ENCODE data around the gene SP8.
"Not testable (repeated sequence)": the region's sequence is repeated elsewhere in the genome, so short reads cannot be mapped to it uniquely, and the experiment has no call there.

Gene SP8

DNA sequence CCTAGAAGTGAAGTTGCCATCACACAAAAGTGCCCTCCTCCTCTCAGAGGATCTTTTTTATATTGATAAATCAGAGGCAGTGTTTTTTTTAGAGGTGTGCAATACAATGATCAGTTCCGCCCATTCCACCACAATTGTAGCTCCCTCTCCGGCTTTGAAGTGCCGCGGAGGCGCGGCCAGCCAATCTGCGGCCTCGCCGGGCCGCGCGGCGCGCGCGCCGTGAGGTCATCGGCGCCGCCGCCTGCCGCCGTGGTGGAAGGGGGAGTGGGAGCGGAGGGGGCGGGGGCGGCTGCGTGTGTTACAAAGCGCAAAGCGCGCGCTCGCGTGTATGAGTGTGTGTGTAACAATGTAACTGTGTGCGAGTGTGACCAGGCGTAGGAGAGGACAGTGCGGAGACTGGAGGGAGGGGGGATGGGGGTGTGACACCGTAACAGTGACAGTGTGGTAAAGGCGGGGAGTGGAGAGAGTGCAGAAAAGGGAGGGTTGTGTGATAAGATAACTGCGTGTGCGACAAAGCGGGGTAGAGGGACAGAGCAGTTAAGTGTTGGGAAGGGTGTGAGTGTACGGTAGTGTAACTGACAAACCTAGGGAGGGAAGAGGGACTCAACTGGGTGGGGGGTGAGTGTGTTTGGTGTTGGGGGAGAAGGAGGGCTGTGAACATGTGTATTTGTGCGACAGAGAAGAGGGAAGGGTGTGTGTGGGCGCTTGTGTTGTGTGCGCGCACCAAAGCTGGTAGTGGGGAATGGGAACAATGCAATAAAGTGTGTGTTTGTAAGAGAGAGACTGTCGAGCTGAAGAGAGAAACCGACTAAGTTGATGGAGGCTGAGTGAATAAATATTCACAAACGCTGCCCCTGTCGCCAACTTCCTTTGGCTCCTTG lies at the start of gene SP8:
SP8 (minus strand) TSS at position 108 of the 881 bp plus-strand sequence; CDS start at position 20, 88 bp downstream.
- no peak for DNase-seq (ENCODE audit: low read depth in 1 of 2, low spot score in 1 of 2)

DNA sequence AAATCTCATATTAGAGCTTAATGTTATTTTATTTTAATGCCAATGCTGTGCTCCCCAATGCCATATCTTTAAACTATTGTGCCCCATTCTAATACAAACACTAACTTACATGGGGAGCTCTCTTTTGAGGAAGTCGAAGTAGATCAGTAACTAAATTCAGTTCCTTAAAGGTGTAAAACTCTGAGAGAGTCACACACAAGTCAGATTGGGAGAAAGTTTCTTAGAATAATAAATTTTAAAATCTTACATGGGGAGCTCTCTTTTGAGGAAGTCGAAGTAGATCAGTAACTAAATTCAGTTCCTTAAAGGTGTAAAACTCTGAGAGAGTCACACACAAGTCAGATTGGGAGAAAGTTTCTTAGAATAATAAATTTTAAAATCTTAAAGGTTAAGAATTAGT lies 49.7 kb upstream of the SP8 start:
- not testable (repeated sequence) for DNase-seq (ENCODE audit: low read depth in 1 of 2, low spot score in 1 of 2)

GRCh38 chr7:20835111-20835750 lies 48.5 kb upstream of the SP8 start:
- no peak for DNase-seq (ENCODE audit: low read depth in 1 of 2, low spot score in 1 of 2)

GRCh38 chr7:20834656-20835055 lies 48.0 kb upstream of the SP8 start:
- DNase-seq (ENCODE audit: low read depth in 1 of 2, low spot score in 1 of 2) = no peak

GRCh38 chr7:20831956-20832355 lies 45.3 kb upstream of the SP8 start:
- no peak for DNase-seq (ENCODE audit: low read depth in 1 of 2, low spot score in 1 of 2)

GRCh38 chr7:20831451-20831850 lies 44.8 kb upstream of the SP8 start:
- no peak for DNase-seq (ENCODE audit: low read depth in 1 of 2, low spot score in 1 of 2)

DNA sequence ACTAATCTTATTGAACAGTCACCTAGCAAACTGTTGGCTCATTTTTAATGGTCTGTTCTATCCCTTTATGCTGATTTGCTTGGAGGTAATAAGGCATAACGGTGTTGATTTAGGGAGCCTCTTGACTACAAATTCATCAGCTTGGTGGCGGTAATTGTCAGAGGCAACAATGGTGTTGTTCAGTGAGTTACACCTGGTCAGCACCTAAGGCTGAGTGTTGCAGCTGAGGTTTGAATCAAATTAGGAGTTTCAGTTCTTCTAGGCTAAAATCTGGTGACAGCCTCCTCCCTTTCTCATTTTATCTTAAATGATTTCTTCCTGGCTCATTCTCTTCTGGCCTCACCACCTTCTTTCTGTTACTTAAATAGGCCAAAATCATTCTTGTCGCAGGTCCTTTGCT lies 42.3 kb upstream of the SP8 start:
- DNase-seq (ENCODE audit: low read depth in 1 of 2, low spot score in 1 of 2) = no peak

DNA sequence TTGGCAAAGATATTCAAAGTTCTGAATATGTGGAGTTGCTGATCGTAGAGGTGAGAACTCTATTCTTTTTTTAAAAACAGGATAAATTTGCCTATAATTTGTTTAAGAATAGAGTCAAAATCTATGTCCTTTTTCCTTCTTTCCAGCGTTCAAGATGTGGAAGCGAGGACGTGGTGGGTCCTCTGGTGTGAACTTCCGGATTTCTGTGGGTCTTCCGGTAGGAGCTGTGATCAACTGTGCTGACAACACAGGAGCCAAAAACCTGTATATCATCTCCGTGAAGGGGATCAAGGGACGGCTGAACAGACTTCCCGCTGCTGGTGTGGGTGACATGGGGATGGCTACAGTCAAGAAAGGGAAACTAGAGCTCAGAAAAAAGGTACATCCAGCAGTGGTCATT lies 40.5 kb upstream of the SP8 start:
- DNase-seq (ENCODE audit: low read depth in 1 of 2, low spot score in 1 of 2) = no peak

GRCh38 chr7:20826243-20826642 lies 39.6 kb upstream of the SP8 start:
- DNase-seq (ENCODE audit: low read depth in 1 of 2, low spot score in 1 of 2) = no peak

- no peak for DNase-seq (ENCODE audit: low read depth in 1 of 2, low spot score in 1 of 2)
Observed at GRCh38 chr7:20825555-20825954, 38.9 kb upstream of the SP8 start.

DNA sequence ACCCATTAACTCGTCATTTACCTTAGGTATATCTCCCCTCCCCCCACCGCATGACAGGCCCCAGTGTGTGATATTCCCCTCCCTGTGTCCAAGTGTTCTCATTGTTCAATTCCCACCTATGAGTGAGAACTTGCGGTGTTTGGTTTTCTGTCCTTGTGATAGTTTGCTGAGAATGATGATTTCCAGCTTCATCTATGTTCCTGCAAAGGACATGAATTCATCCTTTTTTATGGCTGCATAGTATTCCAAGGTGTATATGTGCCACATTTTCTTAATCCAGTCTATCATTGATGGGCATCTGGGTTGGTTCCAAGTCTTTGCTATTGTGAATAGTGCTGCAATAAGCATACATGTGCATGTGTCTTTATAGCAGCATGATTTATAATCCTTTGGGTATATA lies 34.7 kb upstream of the SP8 start:
- not testable (repeated sequence) for DNase-seq (ENCODE audit: low read depth in 1 of 2, low spot score in 1 of 2)

DNA sequence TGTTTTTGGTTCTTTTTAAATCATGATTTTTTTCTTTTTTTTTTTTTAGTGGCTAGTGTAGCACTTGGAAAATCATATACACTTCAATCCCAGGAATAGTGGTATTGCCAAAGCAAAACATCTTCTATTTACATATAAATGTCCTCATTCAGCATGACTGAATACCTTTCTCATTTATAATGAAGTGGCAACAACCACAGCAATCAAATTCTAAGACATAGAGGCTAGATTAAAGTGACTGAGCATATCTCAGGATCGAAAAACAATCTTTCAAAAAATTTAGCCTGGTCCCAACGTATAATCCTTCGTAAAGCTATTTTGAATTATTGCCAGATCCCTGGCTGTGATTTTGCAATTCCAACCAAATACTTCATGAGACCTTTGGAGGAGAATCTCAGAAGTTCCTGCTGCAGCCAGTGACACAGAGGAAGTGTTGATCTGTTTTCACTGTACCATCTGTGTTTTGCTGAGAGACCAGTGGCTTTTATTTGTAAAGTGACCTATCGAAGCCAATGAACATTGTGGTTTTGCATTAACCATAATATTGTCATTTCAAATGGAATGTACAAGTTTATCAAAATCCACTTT lies 29.8 kb upstream of the SP8 start:
- no peak for DNase-seq (ENCODE audit: low read depth in 1 of 2, low spot score in 1 of 2)

DNA sequence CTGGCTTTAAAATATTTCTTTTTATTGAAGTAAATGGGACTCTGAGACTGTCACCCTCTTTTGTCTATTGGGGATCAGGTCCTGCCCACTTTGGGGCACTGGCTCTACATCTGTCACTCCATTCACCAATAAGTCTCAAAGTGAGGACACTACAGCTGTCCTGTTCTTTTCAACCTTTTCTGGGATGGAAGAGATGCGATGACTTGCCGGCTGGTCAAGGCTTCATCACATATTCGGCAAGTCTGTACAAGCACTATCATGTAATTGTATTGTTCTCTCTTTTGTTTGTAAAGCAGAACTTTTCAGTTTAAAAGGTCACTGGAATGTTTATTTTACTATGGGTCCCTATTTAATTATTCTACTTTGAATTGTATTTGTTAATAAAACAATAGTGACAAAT lies 17.7 kb upstream of the SP8 start:
- no peak for DNase-seq (ENCODE audit: low read depth in 1 of 2, low spot score in 1 of 2)

GRCh38 chr7:20799566-20800366 lies 13.1 kb upstream of the SP8 start:
- DNase-seq (ENCODE audit: low read depth in 1 of 2, low spot score in 1 of 2) = no peak

DNA sequence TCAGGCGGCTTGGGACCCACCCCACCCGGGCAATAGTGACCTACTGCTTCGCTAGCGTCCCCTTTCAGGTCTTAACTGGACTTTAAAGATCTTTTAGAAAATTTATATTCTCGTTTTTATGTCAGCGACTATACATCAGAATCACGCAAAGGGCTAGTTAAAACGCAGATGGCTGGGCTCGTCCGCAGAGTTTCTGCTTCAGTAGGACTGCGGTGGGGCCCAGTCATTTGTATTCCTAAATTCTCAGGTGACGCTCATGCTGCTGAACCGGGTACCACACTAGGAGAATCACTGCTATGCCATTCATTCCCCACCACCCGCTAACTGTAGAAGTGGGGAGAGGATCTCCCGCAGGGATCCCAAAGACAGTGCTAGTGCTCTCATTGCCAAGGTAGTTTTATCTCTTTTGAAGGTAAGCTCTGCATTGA lies 12.0 kb upstream of the SP8 start:
- DNase-seq (ENCODE audit: low read depth in 1 of 2, low spot score in 1 of 2) = no peak

DNA sequence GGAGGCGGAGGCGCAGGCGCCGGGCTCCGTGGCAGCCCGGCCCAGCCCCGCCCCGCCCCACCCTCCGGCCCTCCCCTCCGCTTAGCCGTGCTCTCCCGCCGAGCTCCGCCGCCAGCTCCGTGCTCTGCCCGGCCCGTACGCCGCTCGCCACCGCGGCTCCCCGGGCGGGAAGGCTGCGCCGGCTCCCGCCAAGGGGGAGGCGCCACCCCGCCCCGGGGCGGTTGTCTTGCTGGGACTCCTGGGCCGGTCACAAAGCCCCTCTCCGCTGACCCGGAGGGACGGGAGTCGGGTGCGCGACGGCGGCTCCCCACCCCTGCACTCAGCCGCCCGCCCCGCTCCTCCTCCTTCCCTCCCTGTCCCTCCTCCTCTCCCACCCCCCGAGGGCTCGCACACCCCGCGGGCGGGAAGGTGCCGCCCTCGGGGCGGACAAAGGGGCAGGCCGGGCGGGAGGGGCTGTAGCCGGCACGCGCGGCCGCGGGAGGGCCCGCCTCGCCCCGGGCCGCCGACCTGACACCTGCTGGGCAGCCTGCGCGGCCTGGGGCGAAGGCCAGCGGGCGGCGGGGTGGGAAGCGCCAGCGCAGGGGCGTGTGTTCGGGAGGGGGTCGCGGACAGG lies 11.5 kb upstream of the SP8 start:
- DNase-seq (ENCODE audit: low read depth in 1 of 2, low spot score in 1 of 2) = no peak

DNA sequence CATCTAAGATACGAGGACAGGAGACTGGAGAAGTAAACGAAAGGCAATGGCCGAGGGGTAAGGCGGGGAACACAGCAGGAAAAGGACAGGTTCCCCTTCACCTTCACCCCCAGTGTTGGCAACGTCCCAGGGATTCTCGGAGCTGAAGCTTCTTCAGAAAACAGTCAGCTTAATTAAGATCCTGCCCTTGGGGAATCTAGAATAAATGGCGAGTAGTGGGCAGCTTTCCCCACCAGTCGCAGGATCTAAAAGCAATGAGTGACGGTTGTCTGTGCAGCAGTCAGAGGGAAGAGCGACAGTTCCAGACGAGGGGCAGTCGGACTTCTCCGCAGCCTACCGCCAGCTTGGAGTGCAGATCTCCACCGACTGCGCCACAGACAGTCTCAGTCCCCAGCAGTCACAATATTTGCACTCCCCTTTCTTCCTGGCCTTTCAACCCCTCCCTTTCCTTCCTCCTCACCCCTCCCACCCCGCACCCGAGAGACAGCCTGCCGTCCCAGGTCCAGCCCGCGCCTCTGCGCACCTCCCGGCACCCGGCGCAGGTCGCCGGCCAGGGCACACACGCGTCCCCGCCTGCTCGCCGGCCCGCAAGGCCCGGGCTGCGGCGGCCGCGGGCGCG lies 10.9 kb upstream of the SP8 start:
- DNase-seq (ENCODE audit: low read depth in 1 of 2, low spot score in 1 of 2) = no peak

- no peak for DNase-seq (ENCODE audit: low read depth in 1 of 2, low spot score in 1 of 2)
Observed at GRCh38 chr7:20797042-20797461, 10.4 kb upstream of the SP8 start.

DNA sequence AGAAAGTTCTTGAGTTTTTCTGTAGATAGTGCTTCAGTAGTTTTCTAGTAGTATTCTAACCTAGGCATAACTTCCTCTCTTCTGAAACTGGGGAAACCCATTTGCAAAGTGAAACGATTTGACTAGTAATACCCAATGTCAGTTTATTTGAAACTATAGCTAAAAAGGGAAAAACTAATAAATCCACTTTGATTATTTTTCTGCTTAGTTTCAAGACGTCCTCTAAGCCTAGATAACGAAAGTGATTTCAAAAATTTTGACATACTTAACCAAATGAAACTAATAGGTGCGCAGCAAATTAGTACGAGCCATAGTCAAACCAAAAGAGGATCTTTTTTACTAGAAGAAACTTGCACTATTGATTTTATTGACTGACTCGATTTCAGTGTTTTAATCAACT lies 9.8 kb upstream of the SP8 start:
- DNase-seq (ENCODE audit: low read depth in 1 of 2, low spot score in 1 of 2) = no peak

GRCh38 chr7:20795881-20796280 lies 9.2 kb upstream of the SP8 start:
- no peak for DNase-seq (ENCODE audit: low read depth in 1 of 2, low spot score in 1 of 2)

GRCh38 chr7:20795361-20795760 lies 8.7 kb upstream of the SP8 start:
- no peak for DNase-seq (ENCODE audit: low read depth in 1 of 2, low spot score in 1 of 2)

All from stimulated activated CD4-positive, alpha-beta T cell treated with anti-CD3 and anti-CD28 coated beads, Interleukin-15, amount 100 ng/mL, for 1 hour (primary cell).